HFF-Myc (cell line): ENCODE measurements around the gene TMEM97.
"Not testable (repeated sequence)": the region's sequence is repeated elsewhere in the genome, so short reads cannot be mapped to it uniquely, and the experiment has no call there.

Experiments
- DNase-seq: peaks from one replicate; pipeline ENCODE4 v3.0.0-alpha.2; 2011; ENCODE audit warnings: low read depth; ENCODE audit errors: extremely low read depth
- H3K4me3 ChIP-seq: replicated peaks from 2 replicates; pipeline ENCODE4 v1.5.1; 2011; ENCODE audit warnings: low read depth, mild to moderate bottlenecking, control low read depth, low read length
- TF ChIP-seq, protein P1 (sequence below): IDR thresholded peaks from 2 replicates; pipeline ENCODE4 v1.5.1; 2012; ENCODE audit warnings: mild to moderate bottlenecking, low read depth, low read length, control low read depth; ENCODE audit errors: missing control alignments

TMEM97 gene

DNA sequence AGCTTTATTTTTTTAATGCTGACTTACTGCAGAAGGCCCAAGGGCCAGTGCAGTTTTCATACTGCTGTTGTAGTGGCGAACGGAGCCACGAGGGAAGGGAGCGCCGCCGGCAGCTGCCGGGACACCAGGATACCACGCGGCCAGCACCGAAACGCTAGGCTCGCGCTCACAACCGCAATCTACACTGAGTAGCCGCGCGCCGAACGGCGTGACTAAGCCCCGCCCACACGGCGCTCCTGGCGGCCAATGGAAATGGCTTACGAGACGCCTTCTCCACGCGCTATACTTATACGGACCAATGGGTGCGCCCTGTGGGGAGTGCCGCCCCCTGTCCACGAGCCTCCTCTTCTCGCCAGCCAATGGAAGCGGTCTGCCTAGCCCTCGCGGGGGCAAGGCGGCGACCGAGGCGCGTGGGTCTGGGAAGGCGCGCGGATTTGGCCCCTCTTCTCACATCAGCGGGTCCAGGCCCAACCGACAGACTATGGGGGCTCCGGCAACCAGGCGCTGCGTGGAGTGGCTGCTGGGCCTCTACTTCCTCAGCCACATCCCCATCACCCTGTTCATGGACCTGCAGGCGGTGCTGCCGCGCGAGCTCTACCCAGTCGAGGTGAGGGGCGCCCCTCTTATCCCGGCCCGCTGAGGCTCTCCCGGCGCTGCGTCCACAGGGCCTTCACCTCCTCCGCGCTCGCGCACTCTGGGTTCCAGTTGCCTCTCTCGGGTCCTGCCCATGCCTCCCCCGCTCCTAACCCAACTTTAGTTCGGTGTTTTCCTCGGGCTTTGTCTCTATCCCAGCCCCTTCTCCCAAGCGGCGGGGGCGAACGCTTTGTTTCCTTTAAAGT lies at the start of gene TMEM97:
TMEM97 (plus strand) TSS at position 442 of the 839 bp plus-strand sequence; CDS start at position 482, 40 bp downstream.
- H3K4me3 ChIP-seq = peak within 1 kb of the TSS; percentile 85
- DNase-seq = peak; percentile 91
- TF ChIP-seq, protein P1, sequence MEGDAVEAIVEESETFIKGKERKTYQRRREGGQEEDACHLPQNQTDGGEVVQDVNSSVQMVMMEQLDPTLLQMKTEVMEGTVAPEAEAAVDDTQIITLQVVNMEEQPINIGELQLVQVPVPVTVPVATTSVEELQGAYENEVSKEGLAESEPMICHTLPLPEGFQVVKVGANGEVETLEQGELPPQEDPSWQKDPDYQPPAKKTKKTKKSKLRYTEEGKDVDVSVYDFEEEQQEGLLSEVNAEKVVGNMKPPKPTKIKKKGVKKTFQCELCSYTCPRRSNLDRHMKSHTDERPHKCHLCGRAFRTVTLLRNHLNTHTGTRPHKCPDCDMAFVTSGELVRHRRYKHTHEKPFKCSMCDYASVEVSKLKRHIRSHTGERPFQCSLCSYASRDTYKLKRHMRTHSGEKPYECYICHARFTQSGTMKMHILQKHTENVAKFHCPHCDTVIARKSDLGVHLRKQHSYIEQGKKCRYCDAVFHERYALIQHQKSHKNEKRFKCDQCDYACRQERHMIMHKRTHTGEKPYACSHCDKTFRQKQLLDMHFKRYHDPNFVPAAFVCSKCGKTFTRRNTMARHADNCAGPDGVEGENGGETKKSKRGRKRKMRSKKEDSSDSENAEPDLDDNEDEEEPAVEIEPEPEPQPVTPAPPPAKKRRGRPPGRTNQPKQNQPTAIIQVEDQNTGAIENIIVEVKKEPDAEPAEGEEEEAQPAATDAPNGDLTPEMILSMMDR = no peak

DNA sequence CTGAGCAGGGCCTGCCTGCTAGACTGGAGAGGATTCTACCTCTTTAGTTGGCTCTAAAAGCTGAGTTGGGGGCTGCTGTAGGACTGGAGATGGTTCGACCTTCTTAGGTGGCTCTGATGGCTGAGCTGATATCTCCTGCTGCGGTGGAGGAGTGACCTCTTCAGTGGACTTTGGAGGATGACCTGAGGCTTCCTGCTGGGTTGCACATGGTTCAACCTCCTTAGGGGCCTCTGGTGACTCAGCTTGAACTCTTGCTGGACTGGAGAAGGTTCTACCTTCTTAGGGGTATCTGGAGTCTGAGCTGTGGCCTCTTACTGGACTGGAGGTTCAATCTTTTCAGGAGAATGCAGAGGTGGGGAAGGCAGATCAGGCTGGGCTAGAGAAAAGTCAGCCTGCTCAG lies 48.9 kb upstream of the TMEM97 start:
- H3K4me3 ChIP-seq = no peak overlapping the region
- DNase-seq = no peak
- TF ChIP-seq, protein P1 = no peak

DNA sequence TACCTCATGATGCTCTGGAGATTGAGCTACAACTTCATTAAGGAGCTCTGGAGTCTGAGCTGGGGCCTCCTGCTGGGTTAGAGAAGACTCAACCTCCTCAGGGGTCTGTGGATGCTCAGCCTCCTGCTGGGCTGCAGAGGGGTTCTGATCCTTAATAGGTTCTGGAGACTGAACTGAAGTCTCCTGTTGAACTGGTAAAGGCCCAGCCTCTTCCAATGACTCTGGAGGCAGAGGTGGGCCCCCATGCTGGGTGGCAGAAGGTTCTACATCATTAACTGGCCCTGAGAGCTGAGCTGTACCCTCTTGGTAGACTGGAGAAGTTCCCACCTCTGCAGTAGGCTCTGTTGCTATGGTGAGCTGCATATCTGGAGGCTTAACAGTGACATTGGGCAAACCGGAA lies 48.1 kb upstream of the TMEM97 start:
- no peak for DNase-seq
- TF ChIP-seq, protein P1 = no peak
- H3K4me3 ChIP-seq = no peak overlapping the region

DNA sequence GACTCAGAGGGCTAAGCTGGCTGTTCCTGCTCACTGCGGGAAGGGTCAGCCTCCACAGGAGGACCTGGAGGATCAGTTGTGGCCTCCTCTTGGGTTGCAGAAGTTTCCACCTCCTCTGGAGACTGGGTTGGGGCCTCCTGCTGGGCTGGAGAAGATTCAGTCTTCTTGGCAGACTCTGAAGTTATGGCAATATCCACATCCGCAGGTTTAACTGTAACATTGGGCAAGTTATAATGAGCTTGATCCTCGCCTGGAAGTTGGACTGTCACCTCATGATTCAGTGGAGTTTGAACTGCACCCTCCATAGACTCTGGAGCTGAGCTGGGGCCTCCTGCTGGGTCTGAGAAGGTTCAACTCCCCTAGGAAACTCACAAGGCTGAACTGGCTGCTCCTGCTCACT lies 47.6 kb upstream of the TMEM97 start:
- TF ChIP-seq, protein P1 = no peak
- DNase-seq = no peak
- H3K4me3 ChIP-seq = no peak overlapping the region

DNA sequence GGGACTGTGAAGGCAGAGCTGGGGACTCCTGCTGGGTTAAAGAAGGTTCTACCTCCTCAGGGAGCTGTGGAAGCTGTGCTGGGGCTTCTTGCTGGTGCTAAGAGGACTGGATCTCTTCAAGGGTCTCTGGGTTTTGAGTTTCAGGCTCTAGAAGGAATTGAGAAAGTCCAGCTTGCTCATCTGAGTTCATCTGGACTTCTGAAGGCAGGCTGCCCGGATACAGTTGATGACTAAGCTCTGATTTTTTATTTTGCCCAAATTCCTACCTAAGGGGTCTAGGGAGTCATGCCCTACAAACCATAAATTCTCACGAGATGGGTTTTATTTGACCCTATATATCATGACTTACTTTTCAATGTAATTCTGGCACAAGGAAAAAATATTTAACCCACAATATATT lies 46.8 kb upstream of the TMEM97 start:
- no peak overlapping the region for H3K4me3 ChIP-seq
- DNase-seq = no peak
- TF ChIP-seq, protein P1 = no peak

DNA sequence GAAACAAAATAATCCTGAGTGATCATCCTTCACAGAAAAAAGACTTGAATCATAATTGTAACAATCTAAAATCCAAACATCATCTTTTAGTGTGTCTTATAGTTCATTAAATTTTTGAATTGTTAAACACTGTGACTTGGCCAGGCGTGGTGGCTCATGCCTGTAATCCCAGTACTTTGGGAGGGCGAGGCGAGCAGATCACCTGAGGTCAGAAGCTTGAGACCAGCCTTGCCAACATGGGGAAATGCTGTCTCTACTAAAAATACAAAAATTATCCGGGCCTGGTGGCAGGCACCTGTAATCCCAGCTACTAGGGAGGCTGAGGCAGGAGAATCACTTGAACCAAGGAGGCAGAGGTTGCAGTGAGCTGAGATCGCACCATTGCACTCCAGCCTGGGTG lies 45.7 kb upstream of the TMEM97 start:
- not testable (repeated sequence) for DNase-seq, H3K4me3 ChIP-seq

DNA sequence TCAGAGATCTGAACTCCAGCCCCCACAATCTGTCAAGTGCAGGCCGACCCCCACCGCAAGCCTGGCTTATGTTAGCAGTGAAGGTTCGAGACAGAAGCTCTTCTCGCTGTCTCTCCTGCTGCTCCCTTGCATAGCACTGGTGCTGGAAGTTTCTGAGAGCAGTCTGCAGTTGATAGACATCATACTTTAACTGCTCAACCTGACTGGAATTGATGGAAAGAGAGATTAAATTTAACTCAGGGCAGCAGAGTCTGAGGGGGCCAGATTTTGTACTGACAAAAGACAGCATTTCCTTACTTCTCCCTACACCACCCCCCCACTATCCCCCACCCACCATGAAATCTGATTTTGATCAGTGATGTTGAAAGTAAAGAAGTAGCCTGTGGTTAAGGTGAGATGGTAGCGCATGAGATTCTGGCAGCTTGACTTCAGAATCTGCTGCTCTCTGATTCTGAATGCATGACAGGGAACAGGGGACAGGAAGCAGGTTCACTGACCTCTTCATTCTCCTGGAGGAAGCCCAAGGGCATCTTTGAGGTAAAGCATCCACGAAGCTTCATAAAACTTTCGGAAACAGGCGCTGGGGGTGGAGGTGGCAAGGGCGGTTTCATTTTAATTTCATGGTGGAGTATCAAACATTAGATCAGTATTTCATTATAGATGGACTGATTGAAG lies 44.3 kb upstream of the TMEM97 start:
- TF ChIP-seq, protein P1 = no peak
- no peak overlapping the region for H3K4me3 ChIP-seq
- DNase-seq = no peak
